ENCODE measurements around the gene NTN3.

Gene NTN3

DNA sequence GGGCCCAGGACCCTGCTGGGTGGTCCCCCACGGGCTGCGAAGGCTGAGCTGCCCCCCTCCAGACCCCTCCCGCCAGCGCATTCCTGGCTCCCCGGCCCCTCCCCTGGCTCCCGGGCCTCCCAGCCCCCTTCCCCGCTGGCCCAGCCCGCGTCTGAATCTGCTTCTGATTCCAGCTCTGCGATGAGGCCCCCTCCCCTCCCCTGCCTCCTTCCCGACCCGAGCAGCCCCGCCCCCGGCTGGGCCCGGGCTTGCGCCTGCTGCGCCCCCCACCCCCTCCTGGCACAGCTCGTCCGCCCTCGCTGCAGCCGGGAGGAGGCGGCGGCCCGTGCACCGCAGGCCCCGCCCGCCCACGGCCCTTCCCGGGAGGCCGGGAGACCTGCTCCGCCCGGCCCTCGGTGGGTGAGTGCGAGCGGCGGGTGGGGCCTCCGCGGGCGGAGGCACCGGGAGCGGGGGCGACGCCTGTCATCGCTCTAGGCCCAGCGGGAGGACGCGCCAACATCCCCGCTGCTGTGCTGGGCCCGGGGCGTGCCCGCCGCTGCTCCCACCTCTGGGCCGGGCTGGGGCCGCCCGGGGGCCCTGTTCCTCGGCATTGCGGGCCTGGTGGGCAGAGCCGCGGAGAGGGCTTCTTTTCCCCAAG lies at the start of gene NTN3:
Gene NTN3, plus strand, starts transcription at position 282 of the 637 bp plus-strand sequence. CDS start 405 bp downstream, outside the sequence.
- in situ Hi-C loops (cut with HindIII; ENCODE audit: low sequenced_read_pairs), result no loop called here

GRCh38 chr16:2422123-2422867 lies 48.8 kb upstream of the NTN3 start:
- in situ Hi-C loops (cut with HindIII; ENCODE audit: low sequenced_read_pairs), result loop anchor here (10.0 kb wide), 1 partner anchor 83 kb away; no protein-coding TSS in a partner anchor

DNA sequence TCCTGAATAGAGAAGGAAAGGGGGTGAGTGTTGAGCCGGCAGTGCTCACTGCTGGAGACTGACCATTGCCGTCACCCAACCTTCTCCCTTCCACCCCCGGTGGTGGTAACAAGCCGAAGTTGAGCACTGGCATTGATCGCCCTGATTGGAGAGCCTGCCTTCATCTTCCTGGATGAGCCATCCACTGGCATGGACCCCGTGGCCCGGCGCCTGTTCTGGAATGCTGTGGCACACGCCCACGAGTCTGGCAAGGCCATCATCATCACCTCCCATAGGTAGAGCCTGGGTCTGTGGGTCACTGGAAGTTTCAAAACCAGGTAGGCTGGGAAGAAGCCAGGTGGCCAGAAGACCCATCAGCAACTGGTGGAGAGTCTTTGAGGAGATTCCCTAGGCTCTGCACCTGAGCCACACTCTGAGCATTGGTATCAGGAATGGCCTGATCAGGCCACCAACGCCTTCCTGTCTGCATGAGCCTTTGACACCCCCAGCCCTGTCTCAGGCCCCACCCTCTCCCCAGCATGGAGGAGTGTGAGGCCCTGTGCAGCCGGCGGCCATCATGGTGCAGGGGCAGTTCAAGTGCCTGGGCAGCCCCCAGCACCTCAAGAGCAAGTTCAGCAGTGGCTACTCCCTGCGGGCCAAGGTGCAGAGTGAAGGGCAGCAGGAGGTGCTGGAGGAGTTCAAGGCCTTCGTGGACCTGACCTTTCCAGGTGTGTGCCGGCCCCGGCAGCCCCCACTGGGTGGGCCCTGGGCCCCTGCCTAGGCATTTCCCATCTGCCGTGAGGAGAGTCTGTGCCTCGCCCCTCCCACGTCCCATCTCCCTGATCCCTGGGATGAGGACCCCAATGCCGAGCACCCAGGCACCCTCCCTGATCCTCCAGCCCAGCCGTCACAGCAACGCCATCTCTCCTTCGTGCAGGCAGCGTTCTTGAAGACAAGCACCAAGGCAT lies 46.8 kb upstream of the NTN3 start:
- in situ Hi-C loops (cut with HindIII; ENCODE audit: low sequenced_read_pairs), result loop anchor here (10.0 to 25.0 kb wide), 2 partner anchors 80 to 262 kb away; partner anchors contain the start of gene TRAF7

DNA sequence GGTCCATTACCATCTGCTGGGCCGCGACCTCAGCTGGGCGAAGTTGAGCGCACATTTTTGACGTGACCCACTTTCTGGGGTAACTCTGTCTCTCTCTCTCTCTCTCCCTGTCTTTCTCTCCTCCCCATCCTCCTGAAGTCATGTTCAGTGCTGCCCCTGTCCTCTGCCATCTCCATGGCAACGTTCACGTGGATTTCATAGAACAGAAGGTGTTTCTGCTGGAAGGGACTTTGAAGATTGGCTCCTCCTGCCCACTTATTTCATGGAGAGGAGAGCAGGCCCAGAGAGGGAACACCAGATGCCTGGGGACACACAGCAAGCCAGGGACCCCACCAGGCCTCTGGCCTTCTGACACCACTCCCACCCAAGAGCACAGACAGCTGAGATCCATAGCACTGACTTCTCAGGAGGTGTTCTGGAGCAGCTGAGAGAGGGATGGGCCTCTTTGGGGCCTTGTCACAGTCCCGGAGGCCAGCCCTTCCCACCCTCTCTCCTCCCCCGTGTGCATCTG lies 46.0 kb upstream of the NTN3 start:
- in situ Hi-C loops (cut with HindIII; ENCODE audit: low sequenced_read_pairs), result loop anchor here (10.0 to 25.0 kb wide), 2 partner anchors 80 to 263 kb away; partner anchors contain the start of gene TRAF7

GRCh38 chr16:2425825-2426430 lies 45.2 kb upstream of the NTN3 start:
- in situ Hi-C loops (cut with HindIII; ENCODE audit: low sequenced_read_pairs), result loop anchor here (10.0 to 25.0 kb wide), 2 partner anchors 79 to 264 kb away; partner anchors contain the start of gene TRAF7

DNA sequence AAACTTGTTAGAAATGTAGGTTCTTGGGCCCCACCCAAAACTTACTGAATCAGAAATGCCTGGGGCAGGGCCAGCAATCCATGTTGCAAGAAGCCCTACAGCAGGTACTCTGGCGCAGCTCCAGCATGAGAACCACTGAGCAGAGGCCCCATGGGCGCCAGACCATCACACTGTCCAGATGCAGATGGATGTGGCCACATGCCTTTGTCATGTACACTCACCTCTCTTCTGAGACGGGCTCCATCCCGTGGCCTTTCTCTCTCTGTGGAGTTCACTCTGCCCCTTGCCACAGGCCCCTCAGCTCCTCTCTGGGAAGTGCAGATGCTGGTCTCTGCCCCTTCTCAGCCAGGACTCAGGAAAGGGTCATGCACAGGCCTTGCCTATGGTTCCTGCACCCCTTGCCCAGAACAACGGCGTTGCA lies 44.1 kb upstream of the NTN3 start:
- in situ Hi-C loops (cut with HindIII; ENCODE audit: low sequenced_read_pairs), result loop anchor here (10.0 to 25.0 kb wide), 2 partner anchors 78 to 265 kb away; partner anchors contain the start of gene TRAF7

- in situ Hi-C loops (cut with HindIII; ENCODE audit: low sequenced_read_pairs), result loop anchor here (10.0 to 25.0 kb wide), 2 partner anchors 77 to 265 kb away; partner anchors contain the start of gene TRAF7
These were observed 43.6 kb upstream of the NTN3 start for GRCh38 chr16:2427526-2427925.

- in situ Hi-C loops (cut with HindIII; ENCODE audit: low sequenced_read_pairs), result loop anchor here (10.0 to 25.0 kb wide), 2 partner anchors 77 to 266 kb away; partner anchors contain the start of gene TRAF7
These were observed 42.9 kb upstream of the NTN3 start for GRCh38 chr16:2428051-2428783.

- in situ Hi-C loops (cut with HindIII; ENCODE audit: low sequenced_read_pairs), result loop anchor here (10.0 to 25.0 kb wide), 2 partner anchors 76 to 266 kb away; partner anchors contain the start of gene TRAF7
These were observed 42.4 kb upstream of the NTN3 start for GRCh38 chr16:2428784-2429033.

DNA sequence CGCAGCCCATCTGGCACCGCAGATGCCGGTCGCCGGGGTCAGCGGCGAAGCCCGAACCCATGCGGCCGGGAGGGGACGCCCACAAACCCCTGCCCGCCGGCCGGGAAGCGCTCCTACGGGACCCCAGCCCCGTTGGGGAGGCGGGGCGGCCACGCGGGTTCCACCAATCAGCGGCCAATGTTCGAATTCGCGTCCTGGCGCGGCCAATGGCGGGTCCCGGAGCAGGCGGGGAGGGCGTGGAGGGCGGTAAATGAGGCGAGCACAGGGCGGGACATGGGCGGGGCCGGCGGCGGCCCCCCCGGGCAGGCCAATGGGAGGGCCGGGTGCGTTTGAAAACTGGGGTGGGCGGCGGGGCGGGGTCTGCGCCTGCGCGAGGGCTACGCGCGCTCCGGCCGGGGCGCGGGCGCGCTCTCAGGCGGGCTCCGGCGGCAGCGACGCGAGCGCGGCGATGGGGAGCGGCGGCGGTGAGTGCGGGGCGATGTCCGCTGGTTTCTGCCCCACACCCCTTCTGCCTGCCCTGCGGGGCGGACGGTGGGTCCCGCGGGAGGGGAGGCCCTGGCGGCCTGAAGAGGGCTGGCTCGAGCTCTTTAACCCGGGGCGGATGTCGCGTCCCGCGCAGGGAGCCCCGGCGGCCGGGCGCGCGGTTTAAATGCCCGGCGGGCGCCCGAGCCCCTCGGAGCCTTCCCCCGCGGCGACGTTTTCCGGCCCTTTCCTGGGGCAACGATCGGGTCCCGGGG lies 41.9 kb upstream of the NTN3 start, which contains the start of gene CCNF:
Gene CCNF, plus strand, starts transcription at position 414 of the 737 bp plus-strand sequence. Its CDS starts 35 bp downstream, at position 449.
- in situ Hi-C loops (cut with HindIII; ENCODE audit: low sequenced_read_pairs), result loop anchor here (10.0 to 25.0 kb wide), 2 partner anchors 76 to 267 kb away; partner anchors contain the start of gene TRAF7

- in situ Hi-C loops (cut with HindIII; ENCODE audit: low sequenced_read_pairs), result loop anchor here (10.0 to 25.0 kb wide), 2 partner anchors 75 to 268 kb away; partner anchors contain the start of gene TRAF7
These were observed 41.1 kb upstream of the NTN3 start for GRCh38 chr16:2429771-2430663.

GRCh38 chr16:2432286-2432685 lies 38.8 kb upstream of the NTN3 start:
- in situ Hi-C loops (cut with HindIII; ENCODE audit: low sequenced_read_pairs), result loop anchor here (25.0 kb wide), 1 partner anchor 270 kb away; the partner anchor contains the start of gene TRAF7

DNA sequence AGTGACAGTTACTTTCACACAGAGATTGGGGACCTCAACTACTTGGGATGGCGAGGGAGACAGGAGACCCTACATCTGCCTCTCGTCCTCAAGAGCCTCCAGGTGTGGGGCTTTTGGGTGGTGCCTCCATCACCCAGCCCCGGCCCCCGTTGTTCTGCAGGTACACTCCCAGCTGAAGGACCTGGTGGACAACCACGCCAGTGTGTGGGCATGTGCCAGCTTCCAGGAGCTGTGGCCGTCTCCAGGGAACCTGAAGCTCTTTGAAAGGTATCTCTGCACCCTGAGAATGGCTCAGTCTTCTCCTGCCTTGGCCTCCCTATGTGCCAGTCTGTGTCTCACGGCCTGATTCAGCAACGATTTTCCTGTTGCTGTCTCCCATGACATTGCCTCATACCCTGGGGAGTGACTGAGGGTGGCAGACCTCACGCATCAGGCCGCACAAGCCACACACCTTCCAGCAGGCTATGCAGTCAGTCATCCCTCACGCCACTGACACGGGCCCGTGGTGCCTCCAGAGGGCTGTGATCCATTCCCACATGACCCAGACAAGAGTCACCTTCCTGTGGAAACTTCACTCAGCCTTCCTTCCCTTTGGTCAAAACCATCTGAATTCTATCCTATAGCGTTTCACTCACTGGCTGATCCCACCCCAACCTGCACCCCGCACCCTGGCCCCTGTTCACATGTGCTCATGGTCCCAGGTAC lies 38.1 kb upstream of the NTN3 start:
- in situ Hi-C loops (cut with HindIII; ENCODE audit: low sequenced_read_pairs), result loop anchor here (25.0 kb wide), 1 partner anchor 271 kb away; the partner anchor contains the start of gene TRAF7

DNA sequence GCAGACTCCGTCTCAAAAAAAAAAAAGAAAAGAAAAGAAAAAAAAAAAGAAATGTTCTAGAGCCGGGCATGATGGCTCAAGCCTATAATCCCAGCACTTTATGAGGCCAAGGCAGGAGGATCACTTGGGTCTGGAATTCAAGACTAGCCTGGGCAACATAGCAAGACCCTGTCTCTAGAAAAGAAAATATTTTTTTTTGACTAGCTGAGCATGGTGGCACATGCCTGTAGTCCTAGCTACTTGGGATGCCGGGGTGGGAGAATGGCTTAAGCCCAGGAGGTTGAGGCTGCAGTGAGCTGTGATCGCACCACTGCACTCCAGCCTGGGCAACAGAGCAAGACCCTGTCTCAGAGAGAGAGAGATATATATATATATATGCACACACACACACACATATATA lies 35.9 kb upstream of the NTN3 start:
- in situ Hi-C loops (cut with HindIII; ENCODE audit: low sequenced_read_pairs), result loop anchor here (25.0 kb wide), 1 partner anchor 273 kb away; the partner anchor contains the start of gene TRAF7

GRCh38 chr16:2436110-2436509 lies 35.0 kb upstream of the NTN3 start:
- in situ Hi-C loops (cut with HindIII; ENCODE audit: low sequenced_read_pairs), result loop anchor here (25.0 kb wide), 1 partner anchor 274 kb away; the partner anchor contains the start of gene TRAF7

DNA sequence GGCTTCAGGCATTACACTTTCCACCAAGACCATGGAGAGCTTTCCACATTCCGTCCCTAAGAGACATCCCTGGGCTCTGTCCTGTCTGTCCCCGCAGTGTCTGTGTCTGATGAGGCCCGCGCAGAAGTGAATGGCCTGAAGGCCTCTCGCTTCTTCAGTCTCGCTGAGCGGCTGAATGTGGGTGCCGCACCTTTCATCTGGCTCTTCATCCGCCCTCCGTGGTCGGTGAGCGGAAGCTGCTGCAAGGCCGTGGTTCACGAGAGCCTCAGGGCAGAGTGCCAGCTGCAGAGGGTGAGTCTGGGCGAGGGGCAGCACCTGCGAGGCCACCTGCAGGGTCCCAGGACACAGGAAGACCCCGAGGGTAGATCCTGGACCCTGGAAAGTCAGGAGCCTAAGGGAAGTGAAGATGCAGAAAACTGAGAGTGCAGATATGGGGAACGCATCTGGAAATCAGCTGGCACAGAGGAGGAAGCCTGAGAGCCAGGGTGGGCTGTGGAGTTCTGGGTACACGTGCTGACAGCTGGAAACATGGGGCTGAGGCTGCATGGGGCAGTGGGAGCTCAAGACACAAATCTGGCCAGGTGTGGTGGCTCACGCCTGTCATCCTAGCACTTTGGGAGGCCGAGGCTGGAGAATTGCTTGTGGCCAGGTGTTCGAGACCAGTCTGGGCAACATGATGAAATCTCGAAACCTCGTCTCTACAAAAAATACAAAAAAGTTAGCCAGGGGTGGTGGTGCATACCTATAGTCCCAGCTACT lies 33.9 kb upstream of the NTN3 start:
- in situ Hi-C loops (cut with HindIII; ENCODE audit: low sequenced_read_pairs), result loop anchor here (25.0 kb wide), 1 partner anchor 275 kb away; the partner anchor contains the start of gene TRAF7

Data from endothelial cell of hepatic sinusoid (primary cell).